Endometrium (tissue), 2 donors: ENCODE measurements around the gene LRCH3.

ENCODE experiments used
- FAIRE-seq: peaks from 2 replicates; lab custom pipeline; 2012; peaks lifted over from hg19 to GRCh38; lab: Jason Lieb, UNC
- donor health status: control.
- donor health status: control.

The LRCH3 gene

GRCh38 chr3:197936819-197937384 lies 145.8 kb downstream of the LRCH3 start:
- FAIRE-seq, result no peak
